K562 (cell line): ENCODE results near the gene ZNF23. TPM values are rescaled to one million over a fixed set of nuclear protein-coding genes. Genes with fewer than 3 reads are reported as not detected.
A peak's percentile ranks its signal among the peaks of the same experiment; 100 is the strongest.

Experiments
- CHCHD3 ChIP-seq: fragments of 250-450 bp; sonication (Bioruptor Pico); IDR thresholded peaks from 2 replicates; pipeline ENCODE4 v2.1.2; 2022; ENCODE audit warnings: mild to moderate bottlenecking
- ETV1 ChIP-seq: fragments of 450-650 bp; conservative IDR thresholded peaks from 2 replicates; pipeline ENCODE4 v1.6.1; 2016; ENCODE audit warnings: missing genetic modification characterization, control low read depth, low read depth, missing compliant biosample characterization
- HDAC1 ChIP-seq, 2 experiments: fragments of 450-650 bp; IDR thresholded peaks; 2 replicates each; pipeline ENCODE4 v1.6.1; 2016 to 2017; ENCODE audit warnings: inconsistent platforms in 1 of 2, mild to moderate bottlenecking in 1 of 2, moderate library complexity in 1 of 2
- HMG20A ChIP-seq: fragments of 450-650 bp; formaldehyde crosslinking; conservative IDR thresholded peaks from 2 replicates; pipeline ENCODE4 v1.4.0; 2020; ENCODE audit warnings: mild to moderate bottlenecking, mixed read lengths
- HNRNPL ChIP-seq: fragments of 200-400 bp; formaldehyde crosslinking; IDR thresholded peaks from 2 replicates; pipeline ENCODE4 v1.6.1; 2017; ENCODE audit warnings: low read depth, mild to moderate bottlenecking, low read length
- MCM3 ChIP-seq: fragments of 450-650 bp; IDR thresholded peaks from 2 replicates; pipeline ENCODE4 v1.6.1; 2016
- RBM17 ChIP-seq: fragments of 200-400 bp; formaldehyde crosslinking; IDR thresholded peaks from 2 replicates; pipeline ENCODE4 v1.6.1; 2017; ENCODE audit warnings: low read depth, mild to moderate bottlenecking, low read length, borderline replicate concordance
- SRSF9 ChIP-seq: fragments of 200-400 bp; formaldehyde crosslinking; IDR thresholded peaks from 2 replicates; pipeline ENCODE4 v1.6.1; 2017; ENCODE audit warnings: low read depth, low read length, borderline replicate concordance
- TAF9B ChIP-seq: fragments of 450-650 bp; IDR thresholded peaks from 2 replicates; pipeline ENCODE4 v1.6.1; 2018; ENCODE audit warnings: mild to moderate bottlenecking; ENCODE audit not compliant: partially characterized antibody
- VEZF1 ChIP-seq: fragments of 200-800 bp; sonication (Bioruptor generic); IDR thresholded peaks from 2 replicates; pipeline ENCODE4 v1.6.1; 2017; ENCODE audit warnings: missing genetic modification characterization, missing compliant biosample characterization
- XRCC3 ChIP-seq: fragments of 450-650 bp; IDR thresholded peaks from 2 replicates; pipeline ENCODE4 v1.6.1; 2017; ENCODE audit warnings: mild to moderate bottlenecking, moderate library complexity
- ZBTB33 ChIP-seq: sonication (generic); formaldehyde crosslinking; IDR thresholded peaks from 2 replicates; pipeline ENCODE4 v1.8.1; 2023; ENCODE audit warnings: mild to moderate bottlenecking, missing genetic modification reagents
- ZFP30 ChIP-seq: fragments of 250-450 bp; sonication (Bioruptor Pico); IDR thresholded peaks from 2 replicates; pipeline ENCODE4 v1.8.0; 2022; ENCODE audit warnings: moderate library complexity, mild to moderate bottlenecking, inconsistent platforms, borderline replicate concordance
- ZNF174 ChIP-seq: fragments of 250-450 bp; sonication (Bioruptor Pico); IDR thresholded peaks from 2 replicates; pipeline ENCODE4 v1.4.0; 2020; ENCODE audit warnings: mild to moderate bottlenecking
- ZNF347 ChIP-seq: fragments of 450-650 bp; formaldehyde crosslinking; IDR thresholded peaks from 2 replicates; pipeline ENCODE4 v1.4.0; 2020; ENCODE audit warnings: low read depth, mild to moderate bottlenecking, moderate library complexity
- ZNF696 ChIP-seq: fragments of 250-450 bp; sonication (Bioruptor Pico); conservative IDR thresholded peaks from 2 replicates; pipeline ENCODE4 v1.4.0; 2020; ENCODE audit warnings: mild to moderate bottlenecking, moderate library complexity
- polyA plus RNA-seq, 8 experiments: library from polyadenylated mRNA; depleted of rRNA in 4 of 8; stranded (reverse) in 5 of 8; unstranded in 3 of 8; fragments of >200 nt; fragmentation: Nextera tagmentation in 2 of 8; fragmentation: Illumina TruSeq in 1 of 8; extraction: Ambion mirVana in 2 of 8; extraction: Trizol in 1 of 8; gene quantifications; 2 replicates each; pipeline versions ENCODE4 v1.2.1 to v1.2.3, GENCODE V29; 2011 to 2014; ENCODE audit warnings: inconsistent platforms in 1 of 8, missing spikeins in 1 of 8
- total RNA-seq, 7 experiments: library from RNA; depleted of rRNA in 6 of 7; stranded (reverse); fragments of >200 nt in 6 of 7; fragmentation: Illumina TruSeq in 2 of 7; extraction: Trizol in 2 of 7; gene quantifications; 2 replicates each; pipeline versions ENCODE4 v1.2.1 to v1.2.3, GENCODE V29; 2011 to 2021; ENCODE audit warnings: low replicate concordance in 1 of 7
- TF ChIP-seq, protein P1 (sequence below): sonication (generic); formaldehyde crosslinking; IDR thresholded peaks from 2 replicates; pipeline ENCODE4 v1.8.0; 2022; ENCODE audit warnings: mild to moderate bottlenecking, missing genetic modification reagents
- TF ChIP-seq, protein P2 (sequence below): fragments of 250-450 bp; sonication (Bioruptor Pico); IDR thresholded peaks from 2 replicates; pipeline ENCODE4 v1.9.0; 2021; ENCODE audit warnings: mild to moderate bottlenecking, inconsistent platforms
- TF ChIP-seq, protein P3 (sequence below): sonication (generic); formaldehyde crosslinking; IDR thresholded peaks from 2 replicates; pipeline ENCODE4 v1.8.1; 2023; ENCODE audit warnings: mild to moderate bottlenecking, missing genetic modification reagents, moderate library complexity

ZNF23 gene
- total and polyA plus RNA-seq, 9 of the 15 experiments (the other 6 are each of a cell fraction or from before 2014, with no cell fraction given): 4.7 to 13.4 (median 11.2) TPM

- TF ChIP-seq, protein P1, sequence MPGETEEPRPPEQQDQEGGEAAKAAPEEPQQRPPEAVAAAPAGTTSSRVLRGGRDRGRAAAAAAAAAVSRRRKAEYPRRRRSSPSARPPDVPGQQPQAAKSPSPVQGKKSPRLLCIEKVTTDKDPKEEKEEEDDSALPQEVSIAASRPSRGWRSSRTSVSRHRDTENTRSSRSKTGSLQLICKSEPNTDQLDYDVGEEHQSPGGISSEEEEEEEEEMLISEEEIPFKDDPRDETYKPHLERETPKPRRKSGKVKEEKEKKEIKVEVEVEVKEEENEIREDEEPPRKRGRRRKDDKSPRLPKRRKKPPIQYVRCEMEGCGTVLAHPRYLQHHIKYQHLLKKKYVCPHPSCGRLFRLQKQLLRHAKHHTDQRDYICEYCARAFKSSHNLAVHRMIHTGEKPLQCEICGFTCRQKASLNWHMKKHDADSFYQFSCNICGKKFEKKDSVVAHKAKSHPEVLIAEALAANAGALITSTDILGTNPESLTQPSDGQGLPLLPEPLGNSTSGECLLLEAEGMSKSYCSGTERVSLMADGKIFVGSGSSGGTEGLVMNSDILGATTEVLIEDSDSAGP (CRISPR knock-in tag): no peak
- TF ChIP-seq ZBTB33 (CRISPR knock-in tag) (no peak), ZNF174 (CRISPR knock-in tag) (no peak), VEZF1 (CRISPR knock-in tag) (0 out of 2 replicates have a peak, but pooled peaks have one; percentile 35), HMG20A (no peak), ZNF347 (no peak), MCM3 (no peak), XRCC3 (no peak), SRSF9 (no peak), TAF9B (no peak), HNRNPL (no peak), CHCHD3 (CRISPR knock-in tag) (no peak), ETV1 (0 out of 2 replicates have a peak, but pooled peaks have one; percentile 50), ZFP30 (CRISPR knock-in tag) (no peak), ZNF696 (no peak), HDAC1 (IDR thresholded peaks at IDR 0.05) (peak in 1 of 2 experiments; percentile 81; a peak in 2 of 4 replicates), RBM17 (no peak)
- TF ChIP-seq, protein P2, sequence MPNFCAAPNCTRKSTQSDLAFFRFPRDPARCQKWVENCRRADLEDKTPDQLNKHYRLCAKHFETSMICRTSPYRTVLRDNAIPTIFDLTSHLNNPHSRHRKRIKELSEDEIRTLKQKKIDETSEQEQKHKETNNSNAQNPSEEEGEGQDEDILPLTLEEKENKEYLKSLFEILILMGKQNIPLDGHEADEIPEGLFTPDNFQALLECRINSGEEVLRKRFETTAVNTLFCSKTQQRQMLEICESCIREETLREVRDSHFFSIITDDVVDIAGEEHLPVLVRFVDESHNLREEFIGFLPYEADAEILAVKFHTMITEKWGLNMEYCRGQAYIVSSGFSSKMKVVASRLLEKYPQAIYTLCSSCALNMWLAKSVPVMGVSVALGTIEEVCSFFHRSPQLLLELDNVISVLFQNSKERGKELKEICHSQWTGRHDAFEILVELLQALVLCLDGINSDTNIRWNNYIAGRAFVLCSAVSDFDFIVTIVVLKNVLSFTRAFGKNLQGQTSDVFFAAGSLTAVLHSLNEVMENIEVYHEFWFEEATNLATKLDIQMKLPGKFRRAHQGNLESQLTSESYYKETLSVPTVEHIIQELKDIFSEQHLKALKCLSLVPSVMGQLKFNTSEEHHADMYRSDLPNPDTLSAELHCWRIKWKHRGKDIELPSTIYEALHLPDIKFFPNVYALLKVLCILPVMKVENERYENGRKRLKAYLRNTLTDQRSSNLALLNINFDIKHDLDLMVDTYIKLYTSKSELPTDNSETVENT: peak; percentile 96
- TF ChIP-seq, protein P3, sequence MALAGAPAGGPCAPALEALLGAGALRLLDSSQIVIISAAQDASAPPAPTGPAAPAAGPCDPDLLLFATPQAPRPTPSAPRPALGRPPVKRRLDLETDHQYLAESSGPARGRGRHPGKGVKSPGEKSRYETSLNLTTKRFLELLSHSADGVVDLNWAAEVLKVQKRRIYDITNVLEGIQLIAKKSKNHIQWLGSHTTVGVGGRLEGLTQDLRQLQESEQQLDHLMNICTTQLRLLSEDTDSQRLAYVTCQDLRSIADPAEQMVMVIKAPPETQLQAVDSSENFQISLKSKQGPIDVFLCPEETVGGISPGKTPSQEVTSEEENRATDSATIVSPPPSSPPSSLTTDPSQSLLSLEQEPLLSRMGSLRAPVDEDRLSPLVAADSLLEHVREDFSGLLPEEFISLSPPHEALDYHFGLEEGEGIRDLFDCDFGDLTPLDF (CRISPR knock-in tag): peak; percentile 27; the same call in 1 of the 2 replicates
Observed at GRCh38 chr16:71484006-71484893, 22.2 kb upstream of the ZNF23 start (continued).
